NCI-H128 (cell line): ENCODE measurements around the gene HOXA4.
A peak's percentile ranks its signal among the peaks of the same experiment; 100 is the strongest.

Source experiments
- DNase-seq: peaks from one replicate; lab custom pipeline; 2025; ENCODE audit not compliant: unreplicated experiment; lab: John Stamatoyannopoulos, UW

Gene HOXA4

GRCh38 chr7:27147199-27148030 lies 16.9 kb upstream of the HOXA4 start, which contains the start of gene HOXA6:
HOXA6 (minus strand) TSS chr7:27147774; CDS start chr7:27147749, 25 bp downstream.
- peak; percentile 31 for DNase-seq

GRCh38 chr7:27146491-27147198 lies 16.1 kb upstream of the HOXA4 start:
- DNase-seq, result no peak

GRCh38 chr7:27145914-27146412 lies 15.4 kb upstream of the HOXA4 start:
- DNase-seq, result no peak

GRCh38 chr7:27145165-27145913 lies 14.8 kb upstream of the HOXA4 start:
- DNase-seq, result no peak

- no peak for DNase-seq
Measured at GRCh38 chr7:27144781-27145164, 14.2 kb upstream of the HOXA4 start.

GRCh38 chr7:27143950-27144780 lies 13.6 kb upstream of the HOXA4 start:
- DNase-seq, result no peak

GRCh38 chr7:27143023-27143949 lies 12.7 kb upstream of the HOXA4 start, which contains the start of gene HOXA5:
HOXA5 (minus strand) TSS chr7:27143681; CDS start chr7:27143607, 74 bp downstream.
- DNase-seq, result peak; percentile 21

GRCh38 chr7:27142580-27143022 lies 12.0 kb upstream of the HOXA4 start:
- DNase-seq, result no peak

- DNase-seq, result no peak
Measured at GRCh38 chr7:27141923-27142579, 11.5 kb upstream of the HOXA4 start.

GRCh38 chr7:27141137-27141922 lies 10.8 kb upstream of the HOXA4 start:
- DNase-seq, result no peak

GRCh38 chr7:27140126-27140857 lies 9.7 kb upstream of the HOXA4 start:
- no peak for DNase-seq

- no peak for DNase-seq
Measured at GRCh38 chr7:27139334-27140125, 9.0 kb upstream of the HOXA4 start.

- no peak for DNase-seq
Measured at GRCh38 chr7:27138985-27139333, 8.4 kb upstream of the HOXA4 start.

- DNase-seq, result no peak
Measured at GRCh38 chr7:27138472-27138871, 7.9 kb upstream of the HOXA4 start.

- DNase-seq, result no peak
Measured at GRCh38 chr7:27137640-27138315, 7.2 kb upstream of the HOXA4 start.

GRCh38 chr7:27134392-27134791 lies 3.8 kb upstream of the HOXA4 start:
- no peak for DNase-seq
